HepG2 (cell line): Measurements from ENCODE around the gene MAN1B1. TPM values are rescaled to one million over a fixed set of nuclear protein-coding genes. Genes with fewer than 3 reads are reported as not detected.
A peak's percentile ranks its signal among the peaks of the same experiment; 100 is the strongest.

ENCODE experiments used
- ARNT ChIP-seq: fragments of 450-650 bp; IDR thresholded peaks from 2 replicates; pipeline ENCODE4 v1.6.1; 2017
- CBX1 ChIP-seq: IDR thresholded peaks from one replicate; pipeline ENCODE4 v1.6.1; 2016; ENCODE audit warnings: antibody characterized with exemption, low read depth
- CEBPB ChIP-seq: IDR thresholded peaks from 2 replicates; pipeline ENCODE4 v1.6.1; 2011; ENCODE audit warnings: low read depth, low read length, improper control_type of control experiment, borderline replicate concordance
- CEBPG ChIP-seq: IDR thresholded peaks from 2 replicates; pipeline ENCODE4 v1.6.1; 2016
- DNMT1 ChIP-seq: sonication (generic); formaldehyde crosslinking; IDR thresholded peaks from 2 replicates; pipeline ENCODE4 v1.5.1; 2020; ENCODE audit warnings: mild to moderate bottlenecking, missing genetic modification reagents
- ETS1 ChIP-seq: sonication (generic); formaldehyde crosslinking; IDR thresholded peaks from 2 replicates; pipeline ENCODE4 v1.4.0; 2020; ENCODE audit warnings: missing genetic modification reagents
- FOXK2 ChIP-seq: fragments of 450-650 bp; IDR thresholded peaks from 2 replicates; pipeline ENCODE4 v1.6.1; 2016
- HINFP ChIP-seq: sonication (generic); formaldehyde crosslinking; IDR thresholded peaks from 2 replicates; pipeline ENCODE4 v1.4.0; 2020; ENCODE audit warnings: low read depth, mild to moderate bottlenecking, missing genetic modification reagents
- HIVEP1 ChIP-seq: sonication (generic); formaldehyde crosslinking; IDR thresholded peaks from 2 replicates; pipeline ENCODE4 v1.4.0; 2020; ENCODE audit warnings: mild to moderate bottlenecking, missing genetic modification reagents
- HNRNPH1 ChIP-seq: fragments of 200-400 bp; formaldehyde crosslinking; optimal IDR thresholded peaks from 2 replicates; pipeline ENCODE3; 2017; ENCODE audit warnings: mild to moderate bottlenecking, low read depth, low read length
- HOXD1 ChIP-seq: sonication (generic); formaldehyde crosslinking; IDR thresholded peaks from 2 replicates; pipeline ENCODE4 v1.5.0; 2020; ENCODE audit warnings: missing genetic modification reagents
- KLF9 ChIP-seq: IDR thresholded peaks from 2 replicates; pipeline ENCODE4 v1.6.1; 2016; ENCODE audit warnings: low read depth
- MLLT10 ChIP-seq: sonication (generic); formaldehyde crosslinking; IDR thresholded peaks from 2 replicates; pipeline ENCODE4 v1.4.0; 2020; ENCODE audit warnings: missing genetic modification reagents
- MYPOP ChIP-seq: sonication (generic); formaldehyde crosslinking; IDR thresholded peaks from 2 replicates; pipeline ENCODE4 v1.8.1; 2023; ENCODE audit warnings: mild to moderate bottlenecking, moderate library complexity, missing genetic modification reagents
- MZF1 ChIP-seq: sonication (generic); formaldehyde crosslinking; IDR thresholded peaks from 2 replicates; pipeline ENCODE4 v1.8.1; 2023; ENCODE audit warnings: mild to moderate bottlenecking, missing genetic modification reagents, borderline replicate concordance
- NFE2 ChIP-seq: sonication (generic); formaldehyde crosslinking; IDR thresholded peaks from 2 replicates; pipeline ENCODE4 v1.4.0; 2020; ENCODE audit warnings: missing genetic modification reagents
- RAD21 ChIP-seq: fragments of 450-650 bp; formaldehyde crosslinking; IDR thresholded peaks from 2 replicates; pipeline ENCODE4 v1.5.0; 2020; ENCODE audit warnings: mild to moderate bottlenecking
- RFXANK ChIP-seq: IDR thresholded peaks from 2 replicates; pipeline ENCODE4 v1.6.1; 2016
- SMARCC2 ChIP-seq: fragments of 450-650 bp; IDR thresholded peaks from 2 replicates; pipeline ENCODE4 v1.6.1; 2017; ENCODE audit warnings: antibody characterized with exemption, mild to moderate bottlenecking
- SOX5 ChIP-seq: IDR thresholded peaks from 2 replicates; pipeline ENCODE4 v1.6.1; 2016; ENCODE audit warnings: borderline replicate concordance
- SP5 ChIP-seq: IDR thresholded peaks from 2 replicates; pipeline ENCODE4 v1.6.1; 2016; ENCODE audit warnings: low read depth, borderline replicate concordance
- TBX2 ChIP-seq: sonication (generic); formaldehyde crosslinking; IDR thresholded peaks from 2 replicates; pipeline ENCODE4 v1.5.0; 2020; ENCODE audit warnings: missing genetic modification reagents, mild to moderate bottlenecking, borderline replicate concordance
- TFDP1 ChIP-seq: IDR thresholded peaks from 2 replicates; pipeline ENCODE4 v1.6.1; 2016; ENCODE audit warnings: missing compliant biosample characterization, missing genetic modification reagents, borderline replicate concordance
- ZBTB26 ChIP-seq: IDR thresholded peaks from 2 replicates; pipeline ENCODE4 v1.6.1; 2016; ENCODE audit warnings: missing compliant biosample characterization, missing genetic modification reagents, borderline replicate concordance
- ZBTB38 ChIP-seq: sonication (generic); formaldehyde crosslinking; IDR thresholded peaks from 2 replicates; pipeline ENCODE4 v1.5.1; 2020; ENCODE audit warnings: mild to moderate bottlenecking, missing genetic modification reagents
- ZFP36L2 ChIP-seq: sonication (generic); formaldehyde crosslinking; IDR thresholded peaks from 2 replicates; pipeline ENCODE4 v1.4.0; 2020; ENCODE audit warnings: missing genetic modification reagents
- ZNF7 ChIP-seq: IDR thresholded peaks from 2 replicates; pipeline ENCODE4 v1.6.1; 2016; ENCODE audit warnings: missing biosample characterization, missing genetic modification reagents
- polyA plus RNA-seq, 8 experiments: library from polyadenylated mRNA; depleted of rRNA in 3 of 8; stranded (reverse) in 7 of 8; unstranded in 1 of 8; fragments of >200 nt; fragmentation: Illumina TruSeq in 4 of 8; extraction: Trizol in 4 of 8; gene quantifications; 2 replicates each; pipeline versions ENCODE4 v1.2.1 to v1.2.3, GENCODE V29; 2011 to 2016; ENCODE audit warnings: low read depth in 4 of 8, missing spikeins in 1 of 8, mixed read lengths in 1 of 8; ENCODE audit not compliant: insufficient read depth in 1 of 8
- total RNA-seq, 5 experiments: library from RNA; depleted of rRNA; stranded (reverse); fragments of >200 nt; fragmentation: Illumina TruSeq; extraction: Trizol; gene quantifications; 2 replicates each; pipeline ENCODE4 v1.2.3, GENCODE V29; 2016; ENCODE audit warnings: low read depth in 1 of 5

MAN1B1 gene
- total and polyA plus RNA-seq, 2 of the 13 experiments (the other 11 are each of a cell fraction or from before 2014, with no cell fraction given), result 48.9 to 59.5 TPM

GRCh38 chr9:137086531-137087408 lies at the start of gene MAN1B1 (continued):
- TF ChIP-seq HINFP, result no peak; the same call in 1 of the 2 replicates
- no peak for TF ChIP-seq NFE2 (CRISPR knock-in tag)
- TF ChIP-seq ETS1, result no peak
- no peak for TF ChIP-seq ARNT
- peak; percentile 99 for TF ChIP-seq MYPOP (CRISPR knock-in tag)
- TF ChIP-seq ZBTB26 (CRISPR knock-in tag), result no peak
- no peak; the same call in 1 of the 2 replicates for TF ChIP-seq ZBTB38 (CRISPR knock-in tag)
- TF ChIP-seq ZFP36L2 (CRISPR knock-in tag), result no peak
- peak; percentile 40 for TF ChIP-seq TBX2
- peak; percentile 87 for TF ChIP-seq FOXK2
- TF ChIP-seq TFDP1, result peak; percentile 57; the same call in 1 of the 2 replicates
- TF ChIP-seq KLF9, result peak; percentile 93; the same call in 1 of the 2 replicates
- no peak for TF ChIP-seq MZF1
- TF ChIP-seq HNRNPH1, result peak; percentile 35
- no peak for TF ChIP-seq MLLT10 (CRISPR knock-in tag)
- TF ChIP-seq DNMT1 (CRISPR knock-in tag), result no peak
- no peak for TF ChIP-seq HIVEP1 (CRISPR knock-in tag)
- TF ChIP-seq RAD21 (CRISPR knock-in tag), result peak; percentile 53; the same call in 1 of the 2 replicates
- TF ChIP-seq CEBPB, result no peak
- TF ChIP-seq CBX1, result no peak
- peak; percentile 10; the same call in 1 of the 2 replicates for TF ChIP-seq CEBPG
- TF ChIP-seq SP5, result peak; percentile 66
- TF ChIP-seq HOXD1 (CRISPR knock-in tag), result 0 out of 2 replicates have a peak, but pooled peaks have one; percentile 15
- TF ChIP-seq RFXANK, result 0 out of 2 replicates have a peak, but pooled peaks have one; percentile 41
- TF ChIP-seq SOX5, result no peak
- TF ChIP-seq SMARCC2, result no peak
- no peak for TF ChIP-seq ZNF7 (CRISPR knock-in tag)
